NB4 (cell line): ENCODE measurements around the gene SYT13.

Experiments used
- DNase-seq: peaks from one replicate; pipeline ENCODE4 v3.0.0; 2010; ENCODE audit warnings: low read depth
- H3K4me3 ChIP-seq: one replicate; pipeline ENCODE4 v1.5.1; 2011; ENCODE audit warnings: mild to moderate bottlenecking, low read depth, low read length, moderate library complexity
- MYC ChIP-seq: IDR thresholded peaks from 2 replicates; pipeline ENCODE4 v1.6.1; 2011; ENCODE audit warnings: low read depth, low read length
- POLR2A ChIP-seq: IDR thresholded peaks from 2 replicates; pipeline ENCODE4 v1.6.1; 2011; ENCODE audit warnings: mild to moderate bottlenecking; ENCODE audit not compliant: insufficient read length; ENCODE audit errors: extremely low read depth
- TF ChIP-seq, protein P1 (sequence below): IDR thresholded peaks from 2 replicates; pipeline ENCODE4 v1.6.1; 2011; ENCODE audit warnings: low read depth, low read length
- TF ChIP-seq, protein P2 (sequence below): IDR thresholded peaks from one replicate; pipeline ENCODE4 v1.5.1; 2012; ENCODE audit warnings: low read depth, low read length

SYT13 gene

DNA sequence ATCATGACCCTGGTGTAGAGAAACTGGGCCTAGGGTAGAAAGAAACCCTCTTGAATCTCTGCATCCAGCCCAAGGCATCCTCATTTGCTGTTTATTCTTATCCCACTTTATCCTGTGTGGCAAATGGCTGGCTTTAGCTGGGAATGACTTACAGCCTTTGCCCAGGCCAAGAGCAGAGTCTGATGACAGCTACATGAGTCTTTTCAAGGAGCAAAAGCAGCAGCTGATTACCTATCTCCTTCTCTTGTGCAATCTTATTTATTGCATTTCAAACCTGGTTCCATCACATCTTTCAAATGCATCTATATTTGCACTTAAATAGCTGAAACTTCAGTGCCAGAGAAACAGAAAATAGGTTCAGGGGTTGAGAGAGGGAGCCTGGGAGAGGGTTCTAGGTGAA, 26.1 kb downstream of the SYT13 start:
- TF ChIP-seq POLR2A (no peak), MYC (no peak)
- TF ChIP-seq, protein P1, sequence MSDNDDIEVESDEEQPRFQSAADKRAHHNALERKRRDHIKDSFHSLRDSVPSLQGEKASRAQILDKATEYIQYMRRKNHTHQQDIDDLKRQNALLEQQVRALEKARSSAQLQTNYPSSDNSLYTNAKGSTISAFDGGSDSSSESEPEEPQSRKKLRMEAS, result no peak
- TF ChIP-seq, protein P2, sequence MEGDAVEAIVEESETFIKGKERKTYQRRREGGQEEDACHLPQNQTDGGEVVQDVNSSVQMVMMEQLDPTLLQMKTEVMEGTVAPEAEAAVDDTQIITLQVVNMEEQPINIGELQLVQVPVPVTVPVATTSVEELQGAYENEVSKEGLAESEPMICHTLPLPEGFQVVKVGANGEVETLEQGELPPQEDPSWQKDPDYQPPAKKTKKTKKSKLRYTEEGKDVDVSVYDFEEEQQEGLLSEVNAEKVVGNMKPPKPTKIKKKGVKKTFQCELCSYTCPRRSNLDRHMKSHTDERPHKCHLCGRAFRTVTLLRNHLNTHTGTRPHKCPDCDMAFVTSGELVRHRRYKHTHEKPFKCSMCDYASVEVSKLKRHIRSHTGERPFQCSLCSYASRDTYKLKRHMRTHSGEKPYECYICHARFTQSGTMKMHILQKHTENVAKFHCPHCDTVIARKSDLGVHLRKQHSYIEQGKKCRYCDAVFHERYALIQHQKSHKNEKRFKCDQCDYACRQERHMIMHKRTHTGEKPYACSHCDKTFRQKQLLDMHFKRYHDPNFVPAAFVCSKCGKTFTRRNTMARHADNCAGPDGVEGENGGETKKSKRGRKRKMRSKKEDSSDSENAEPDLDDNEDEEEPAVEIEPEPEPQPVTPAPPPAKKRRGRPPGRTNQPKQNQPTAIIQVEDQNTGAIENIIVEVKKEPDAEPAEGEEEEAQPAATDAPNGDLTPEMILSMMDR, result no peak
- no peak overlapping the region for H3K4me3 ChIP-seq
- no peak for DNase-seq

DNA sequence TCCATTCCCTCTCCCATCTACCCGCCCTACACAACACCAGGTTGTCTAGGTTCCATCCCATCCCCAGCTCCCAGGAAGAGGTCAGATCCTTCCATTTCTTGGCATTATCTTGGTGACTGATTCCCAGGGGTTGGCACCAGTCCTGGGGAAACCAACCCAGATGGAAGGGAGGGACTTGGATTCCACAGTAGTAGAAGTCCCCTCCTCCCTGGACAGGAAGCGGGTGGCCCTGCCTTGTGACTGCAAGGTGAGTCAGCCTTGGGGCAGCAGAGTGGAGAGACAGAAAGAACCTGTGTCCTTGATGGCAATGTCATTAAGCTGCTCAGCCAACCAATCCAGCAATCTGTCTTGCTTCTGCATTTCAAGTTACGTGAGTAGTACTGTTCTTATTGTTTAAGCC, 26.5 kb downstream of the SYT13 start:
- TF ChIP-seq, protein P1, result no peak
- TF ChIP-seq, protein P2, result no peak
- no peak for DNase-seq
- no peak overlapping the region for H3K4me3 ChIP-seq

DNA sequence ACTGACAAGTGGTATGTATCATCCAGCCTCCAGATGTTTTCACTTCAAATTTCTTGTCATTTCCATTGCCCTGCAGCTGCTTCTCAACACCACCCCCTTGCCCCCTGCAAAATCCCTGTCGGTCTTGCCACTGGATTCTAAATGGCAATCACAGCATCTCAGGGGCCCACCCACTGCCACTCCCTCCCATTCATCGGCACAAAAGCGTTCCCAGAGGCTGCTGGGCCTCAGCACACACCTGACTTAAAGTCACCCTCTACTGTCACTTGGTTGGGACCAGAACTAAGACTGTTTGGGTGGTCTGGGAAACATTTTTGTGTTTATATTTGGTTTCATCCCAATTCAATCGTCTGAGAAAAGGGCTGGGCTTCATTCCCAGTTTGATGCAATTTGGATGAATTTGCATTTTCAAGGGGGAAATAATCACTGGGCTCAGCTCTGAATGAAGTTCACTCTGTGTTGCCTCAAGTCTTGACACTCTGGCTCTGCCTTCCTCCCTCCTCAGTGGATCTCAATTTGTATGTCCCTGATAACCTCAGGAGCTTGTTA, 27.1 kb downstream of the SYT13 start:
- H3K4me3 ChIP-seq, result no peak overlapping the region
- no peak for DNase-seq
- TF ChIP-seq, protein P2, result no peak
- TF ChIP-seq MYC, result no peak
- TF ChIP-seq, protein P1, result no peak
- TF ChIP-seq POLR2A, result no peak

DNA sequence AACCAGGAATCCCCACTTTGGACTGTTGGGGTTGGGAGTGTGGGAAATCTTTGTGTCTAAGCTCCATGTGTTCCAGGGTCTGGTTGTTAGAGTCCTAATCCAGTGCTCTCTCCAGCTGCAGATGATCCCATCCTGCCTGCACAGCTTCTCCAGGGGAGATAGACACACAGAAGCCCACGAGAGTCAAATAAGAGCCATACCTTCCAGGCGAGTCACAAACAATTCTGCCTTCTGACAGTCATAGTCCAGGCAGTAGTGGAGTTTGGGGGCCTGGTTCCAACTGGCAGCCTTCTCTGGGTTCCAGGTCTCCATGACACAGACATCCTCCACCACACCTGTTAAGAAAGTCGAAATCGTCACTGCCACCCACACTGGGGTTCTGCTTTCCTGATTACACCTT, 32.1 kb downstream of the SYT13 start:
- TF ChIP-seq, protein P2, result no peak
- TF ChIP-seq MYC (no peak), POLR2A (no peak)
- TF ChIP-seq, protein P1, result no peak
- no peak overlapping the region for H3K4me3 ChIP-seq
- no peak for DNase-seq

DNA sequence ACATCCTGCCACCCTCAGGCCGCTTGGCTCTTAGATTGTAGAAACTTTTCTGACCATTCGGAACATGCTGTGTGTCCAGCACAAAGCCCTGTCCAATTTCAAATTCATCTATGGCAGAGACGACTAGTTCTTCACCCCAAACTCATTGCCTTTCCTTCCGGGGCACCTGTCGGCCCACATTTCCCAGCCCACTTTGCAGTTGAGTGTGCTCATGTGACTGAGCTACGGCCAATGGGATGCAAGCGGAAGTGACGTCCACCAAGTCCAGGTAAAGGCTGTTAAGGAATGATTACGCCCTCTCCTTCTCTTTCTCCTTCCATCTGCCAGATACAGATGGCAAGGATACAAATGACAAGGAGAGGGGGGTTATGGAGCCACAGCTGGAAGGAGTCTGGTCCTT, 32.5 kb downstream of the SYT13 start:
- TF ChIP-seq, protein P2, result no peak
- no peak for TF ChIP-seq MYC
- TF ChIP-seq, protein P1, result no peak
- no peak for TF ChIP-seq POLR2A
- no peak for DNase-seq
- H3K4me3 ChIP-seq, result no peak overlapping the region

DNA sequence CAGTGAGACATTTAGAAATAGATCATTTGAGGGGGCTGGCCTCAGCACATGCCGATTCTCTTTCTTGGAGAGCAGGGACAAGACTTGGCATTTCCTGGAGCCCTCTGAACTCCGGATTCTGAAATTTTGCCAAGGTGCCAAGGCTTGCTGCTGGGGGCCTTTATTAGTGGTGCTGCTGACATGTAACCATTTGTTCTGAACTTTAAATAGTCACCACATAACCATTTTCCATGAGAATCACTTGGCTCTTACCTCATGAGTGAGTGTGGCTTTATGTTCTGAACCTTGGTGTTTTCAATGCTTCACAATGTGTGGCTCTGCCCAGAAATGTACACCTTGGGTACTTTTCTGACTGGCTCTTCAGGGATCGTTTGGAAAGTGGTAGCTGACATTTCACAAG, 33.3 kb downstream of the SYT13 start:
- TF ChIP-seq POLR2A (no peak), MYC (no peak)
- TF ChIP-seq, protein P1, result no peak
- TF ChIP-seq, protein P2, result no peak
- H3K4me3 ChIP-seq, result no peak overlapping the region
- no peak for DNase-seq
